A673 (cell line): ENCODE data around the gene SYNGR3. TPM values are rescaled to one million over a fixed set of nuclear protein-coding genes. Genes with fewer than 3 reads are reported as not detected.

Experiments used
- BruUV-seq: library from RNA; stranded (reverse); fragments of 400-500 nt; replicated peaks from 2 replicates; lab custom pipeline; 2021; lab: Mats Ljungman, UMichigan
- CTCF ChIA-PET: fragments of 300-600 bp; sonication (Branson Sonifier 250); formaldehyde crosslinking; loops from one replicate; lab custom pipeline; 2022; ENCODE audit warnings: antibody characterized with exemption; lab: Charles Lee
- POLR2A ChIA-PET: fragments of 300-600 bp; sonication (Branson Sonifier 250); formaldehyde crosslinking; loops from one replicate; lab custom pipeline; 2022; ENCODE audit warnings: antibody characterized with exemption; ENCODE audit not compliant: low non-redundant PET; lab: Charles Lee
- DNase-seq: peaks from one replicate; pipeline ENCODE4 v3.0.0-alpha.2; 2015; ENCODE audit warnings: low spot score
- H3K27ac ChIP-seq: fragments of 200-600 bp; sonication (generic); 2 replicates; pipeline ENCODE4 v1.5.1; 2016; ENCODE audit warnings: mixed run types, low read depth, mild to moderate bottlenecking, mixed read lengths, antibody characterized with exemption, low read length; ENCODE audit not compliant: poor library complexity, severe bottlenecking
- H3K27me3 ChIP-seq: fragments of 200-600 bp; sonication (generic); replicated peaks from 2 replicates; pipeline ENCODE4 v1.6.1; 2017; ENCODE audit warnings: mixed run types, low read depth, mild to moderate bottlenecking, mixed read lengths, antibody characterized with exemption, low read length; ENCODE audit not compliant: insufficient read depth, poor library complexity
- H3K36me3 ChIP-seq: fragments of 200-600 bp; sonication (generic); 2 replicates; pipeline ENCODE4 v1.6.1; 2016; ENCODE audit warnings: mixed run types, mild to moderate bottlenecking, mixed read lengths, antibody characterized with exemption, low read length; ENCODE audit not compliant: insufficient read depth, poor library complexity, severe bottlenecking
- H3K4me1 ChIP-seq: fragments of 200-600 bp; sonication (generic); 2 replicates; pipeline ENCODE4 v1.6.1; 2017; ENCODE audit warnings: mixed run types, mild to moderate bottlenecking, mixed read lengths, antibody characterized with exemption, low read length; ENCODE audit not compliant: insufficient read depth, poor library complexity, severe bottlenecking
- H3K4me3 ChIP-seq: fragments of 200-600 bp; sonication (generic); 2 replicates; pipeline ENCODE4 v1.5.1; 2016; ENCODE audit warnings: low read depth, mixed run types, mild to moderate bottlenecking, mixed read lengths, low read length; ENCODE audit not compliant: poor library complexity, severe bottlenecking
- H3K9me3 ChIP-seq: fragments of 200-600 bp; sonication (generic); 2 replicates; pipeline ENCODE4 v1.6.1; 2016; ENCODE audit warnings: mixed run types, low read depth, mild to moderate bottlenecking, mixed read lengths, antibody characterized with exemption, low read length; ENCODE audit not compliant: poor library complexity, severe bottlenecking
- CTCF ChIP-seq: fragments of 300-800, 200-600 bp; sonication (generic); conservative IDR thresholded peaks from 2 replicates; pipeline ENCODE4 v1.5.1; 2017; ENCODE audit warnings: low read depth, mild to moderate bottlenecking, antibody characterized with exemption, low read length, moderate library complexity, mixed read lengths
- EZH2 ChIP-seq: fragments of 200-600 bp; sonication (generic); IDR thresholded peaks from 2 replicates; pipeline ENCODE4 v1.6.1; 2017; ENCODE audit warnings: borderline replicate concordance, low read depth, mild to moderate bottlenecking, mixed read lengths, antibody characterized with exemption, low read length; ENCODE audit not compliant: poor library complexity, severe bottlenecking
- intact Hi-C: fragments of 100-400 bp; cut with micrococcal nuclease; formaldehyde crosslinking; loops from one replicate; pipeline ENCODE4 v1.10.0; 2022; ENCODE audit not compliant: unreplicated experiment
- total RNA-seq: library from RNA; stranded (reverse); gene quantifications from 2 replicates; pipeline ENCODE4 v1.2.3, GENCODE V29; 2021

The SYNGR3 gene
- total RNA-seq, 1 experiment from 2014 or later = 1.4 TPM

- Histone ChIP-seq H3K36me3 (no peaks in the 10 kb centered on the region), H3K27ac (no peak overlapping the region), H3K27me3 (no peaks in the 10 kb centered on the region), H3K4me1 (peaks cover 23% of the 10 kb centered on the region), H3K4me3 (no peak overlapping the region), H3K9me3 (no peaks in the 10 kb centered on the region)
- TF ChIP-seq CTCF (no peak), EZH2 (no peak)
- BruUV-seq = no TSS peak
- CTCF ChIA-PET = no interaction called here
- POLR2A ChIA-PET = no interaction called here
- no peak for DNase-seq
- intact Hi-C loops = no loop called here
These were observed 52.6 kb downstream of the SYNGR3 start for GRCh38 chr16:2042171-2042985.

GRCh38 chr16:2042986-2043666 is 53.4 kb downstream of the SYNGR3 start:
- H3K27me3 ChIP-seq = no peaks in the 10 kb centered on the region
- ChIA-PET CTCF (no interaction called here), POLR2A (no interaction called here)
- no peaks in the 10 kb centered on the region for H3K36me3 ChIP-seq
- TF ChIP-seq EZH2 (no peak), CTCF (no peak)
- intact Hi-C loops = no loop called here
- no peak for DNase-seq
- no peak overlapping the region for H3K4me3 ChIP-seq
- peaks cover 16% of the 10 kb centered on the region for H3K4me1 ChIP-seq
- H3K9me3 ChIP-seq = no peaks in the 10 kb centered on the region
- BruUV-seq = no TSS peak
- H3K27ac ChIP-seq = no peak overlapping the region

Other genes with a start within 250 kb of the SYNGR3 start
- 35.3 and 40.8 TPM in 2 replicates for gene NME3, start 218.4 kb upstream of the SYNGR3 start, total RNA-seq
- gene EME2, start 217.2 kb upstream of the SYNGR3 start, total RNA-seq = 19.5 and 19.9 TPM in 2 replicates
- 247 and 250 TPM in 2 replicates for gene MRPS34, start 216.8 kb upstream of the SYNGR3 start, total RNA-seq
- 15.0 and 20.8 TPM in 2 replicates for gene SPSB3, start 207.4 kb upstream of the SYNGR3 start, total RNA-seq
- 76.0 and 76.6 TPM in 2 replicates for gene NUBP2, start 207.0 kb upstream of the SYNGR3 start, total RNA-seq
- gene IGFALS, start 196.3 kb upstream of the SYNGR3 start, total RNA-seq = not detected in 2 replicates
- 14.4 and 23.4 TPM in 2 replicates for gene HAGH, start 163.1 kb upstream of the SYNGR3 start, total RNA-seq
- 19.9 and 22.1 TPM in 2 replicates for gene FAHD1, start 162.8 kb upstream of the SYNGR3 start, total RNA-seq
- gene MEIOB, start 117.8 kb upstream of the SYNGR3 start, total RNA-seq = 0.48 and 0.62 TPM in 2 replicates
- not detected in 2 replicates for gene HS3ST6, start 71.6 kb upstream of the SYNGR3 start, total RNA-seq
- gene MSRB1, start 46.8 kb upstream of the SYNGR3 start, total RNA-seq = 17.7 and 23.4 TPM in 2 replicates
- gene RPL3L, start 35.3 kb upstream of the SYNGR3 start, total RNA-seq = not detected in 2 replicates
- gene NDUFB10, start 30.4 kb upstream of the SYNGR3 start, total RNA-seq = 178 and 210 TPM in 2 replicates
- 3,326 and 3,385 TPM in 2 replicates for gene RPS2, start 25.1 kb upstream of the SYNGR3 start, total RNA-seq
- gene RNF151, start 23.1 kb upstream of the SYNGR3 start, total RNA-seq = not detected in 2 replicates
- gene TBL3, start 17.9 kb upstream of the SYNGR3 start, total RNA-seq = 58.4 and 64.1 TPM in 2 replicates
- 0.90 and 1.2 TPM in 2 replicates for gene NOXO1, start 8.5 kb upstream of the SYNGR3 start, total RNA-seq
- gene GFER, start 5.8 kb upstream of the SYNGR3 start, total RNA-seq = 26.2 and 27.4 TPM in 2 replicates
- gene ZNF598, start 19.9 kb downstream of the SYNGR3 start, total RNA-seq = 68.0 and 75.8 TPM in 2 replicates
- 96.5 and 105 TPM in 2 replicates for gene NPW, start 29.8 kb downstream of the SYNGR3 start, total RNA-seq
- 19.5 and 26.4 TPM in 2 replicates for gene NHERF2, start 36.9 kb downstream of the SYNGR3 start, total RNA-seq
- 51.6 and 65.4 TPM in 2 replicates for gene NTHL1, start 57.9 kb downstream of the SYNGR3 start, total RNA-seq
- gene TSC2, start 58.0 kb downstream of the SYNGR3 start, total RNA-seq = 125 and 155 TPM in 2 replicates
- gene PKD1, start 145.9 kb downstream of the SYNGR3 start, total RNA-seq = 121 and 141 TPM in 2 replicates
- 0.49 and 1.7 TPM in 2 replicates for gene RAB26, start 158.7 kb downstream of the SYNGR3 start, total RNA-seq
- 96.7 and 97.4 TPM in 2 replicates for gene TRAF7, start 165.8 kb downstream of the SYNGR3 start, total RNA-seq
- gene CASKIN1, start 206.6 kb downstream of the SYNGR3 start, total RNA-seq = 1.1 and 3.8 TPM in 2 replicates
- gene MLST8, start 215.5 kb downstream of the SYNGR3 start, total RNA-seq = 58.3 and 58.8 TPM in 2 replicates
- 16.0 and 18.6 TPM in 2 replicates for gene BRICD5, start 220.9 kb downstream of the SYNGR3 start, total RNA-seq
- gene PGP, start 224.9 kb downstream of the SYNGR3 start, total RNA-seq = 26.5 TPM in 2 replicates
- gene E4F1, start 233.6 kb downstream of the SYNGR3 start, total RNA-seq = 36.0 and 41.6 TPM in 2 replicates
- 2.7 and 3.1 TPM in 2 replicates for gene DNASE1L2, start 246.5 kb downstream of the SYNGR3 start, total RNA-seq